Activated CD4-positive, CD25-positive, alpha-beta regulatory T cell treated with anti-CD3 and anti-CD28 coated beads, Interleukin-2, amount 50 U/mL, for 72 hours (primary cell): ENCODE data around the gene PRAF2.

Source experiments
- DNase-seq: peaks from one replicate; pipeline ENCODE4 v3.0.0; 2021

Gene PRAF2

DNA sequence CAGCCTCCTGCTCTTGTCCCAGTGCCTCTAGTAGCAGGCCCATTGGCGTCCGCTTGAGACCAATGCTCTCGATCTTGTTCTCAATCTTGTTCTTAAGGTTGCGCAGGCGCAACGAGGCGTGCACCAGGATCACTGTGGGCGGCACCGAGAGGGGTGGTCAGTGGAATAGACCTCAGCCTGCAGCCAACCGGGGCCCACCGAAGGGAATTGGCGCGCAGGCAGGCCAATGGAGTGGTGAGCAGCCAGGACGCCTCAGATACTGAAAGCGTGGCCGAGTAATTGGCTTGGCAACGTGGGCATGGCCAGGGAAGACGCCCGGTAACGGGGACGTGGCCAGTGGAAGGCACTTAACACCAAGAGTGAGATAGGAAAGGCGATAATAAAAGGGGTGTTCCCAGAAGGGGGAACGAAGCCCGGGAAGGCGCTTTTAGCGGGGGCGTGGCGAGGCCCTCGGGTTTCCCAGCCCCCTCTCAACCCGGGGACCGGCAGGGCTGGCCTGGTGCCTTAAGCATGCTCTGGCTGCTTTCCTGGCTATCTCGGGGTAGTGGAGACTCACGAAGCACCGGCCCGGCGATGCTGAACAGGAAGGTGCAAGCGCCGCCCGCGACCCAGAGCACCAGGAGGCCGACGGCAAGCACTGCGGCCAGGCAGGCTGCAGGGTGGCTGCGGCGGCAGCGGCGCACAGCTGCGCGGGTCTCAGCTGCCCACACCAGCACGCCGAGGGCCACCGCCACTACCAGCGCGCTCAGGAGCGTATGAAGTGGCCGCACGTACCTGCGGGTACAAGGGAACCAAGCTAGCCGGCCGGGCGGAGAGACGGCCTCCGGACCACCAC, 1.7 kb downstream of the PRAF2 start:
- DNase-seq = no peak

GRCh38 chrX:49070988-49071387, 2.8 kb downstream of the PRAF2 start:
- no peak for DNase-seq

DNA sequence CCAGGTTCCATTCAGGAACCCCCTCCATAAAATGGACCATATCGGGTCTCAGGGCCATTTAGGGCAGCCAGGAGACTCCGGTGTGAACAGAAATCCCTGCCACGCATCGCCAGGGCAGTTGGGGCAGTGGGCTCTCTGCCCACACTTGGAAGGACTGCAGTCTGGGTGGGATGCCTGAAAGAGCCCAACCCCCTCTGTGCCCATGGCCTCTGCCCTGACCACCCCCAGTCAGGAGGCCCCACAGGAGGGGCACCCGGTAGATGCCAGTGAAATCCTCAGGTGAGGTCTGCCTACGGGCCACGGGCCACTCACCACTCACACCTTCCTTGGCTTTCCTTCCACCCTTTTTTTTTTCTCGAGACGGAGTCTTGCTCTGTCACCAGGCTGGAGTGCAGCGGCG, 4.8 kb downstream of the PRAF2 start:
- DNase-seq = no peak

DNA sequence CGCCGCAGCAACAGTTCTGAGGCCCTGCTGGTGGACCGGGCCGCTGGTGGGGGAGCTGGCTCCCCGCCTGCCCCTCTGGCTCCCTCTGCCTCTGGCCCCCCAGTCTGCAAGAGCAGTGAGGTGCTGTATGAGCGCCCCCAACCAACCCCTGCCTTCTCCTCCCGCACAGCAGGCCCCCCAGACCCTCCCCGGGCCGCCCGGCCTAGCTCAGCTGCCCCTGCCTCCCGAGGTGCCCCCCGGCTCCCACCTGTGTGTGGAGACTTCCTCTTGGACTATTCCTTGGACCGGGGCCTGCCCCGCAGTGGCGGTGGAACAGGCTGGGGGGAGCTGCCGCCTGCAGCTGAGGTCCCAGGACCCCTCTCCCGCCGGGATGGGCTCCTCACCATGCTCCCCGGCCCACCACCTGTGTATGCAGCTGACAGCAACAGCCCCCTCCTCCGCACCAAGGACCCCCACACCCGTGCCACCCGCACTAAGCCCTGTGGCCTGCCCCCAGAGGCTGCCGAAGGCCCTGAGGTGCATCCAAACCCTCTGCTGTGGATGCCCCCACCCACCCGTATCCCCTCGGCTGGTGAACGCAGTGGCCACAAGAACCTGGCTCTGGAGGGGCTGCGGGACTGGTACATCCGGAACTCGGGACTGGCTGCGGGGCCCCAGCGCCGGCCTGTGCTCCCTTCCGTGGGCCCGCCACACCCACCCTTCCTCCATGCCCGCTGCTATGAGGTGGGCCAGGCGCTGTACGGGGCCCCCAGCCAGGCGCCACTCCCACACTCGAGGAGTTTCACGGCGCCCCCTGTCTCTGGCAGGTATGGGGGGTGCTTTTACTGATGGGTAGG, 6.3 kb downstream of the PRAF2 start:
- no peak for DNase-seq

- no peak for DNase-seq
Measured at GRCh38 chrX:49066690-49067089, 7.1 kb downstream of the PRAF2 start.

DNA sequence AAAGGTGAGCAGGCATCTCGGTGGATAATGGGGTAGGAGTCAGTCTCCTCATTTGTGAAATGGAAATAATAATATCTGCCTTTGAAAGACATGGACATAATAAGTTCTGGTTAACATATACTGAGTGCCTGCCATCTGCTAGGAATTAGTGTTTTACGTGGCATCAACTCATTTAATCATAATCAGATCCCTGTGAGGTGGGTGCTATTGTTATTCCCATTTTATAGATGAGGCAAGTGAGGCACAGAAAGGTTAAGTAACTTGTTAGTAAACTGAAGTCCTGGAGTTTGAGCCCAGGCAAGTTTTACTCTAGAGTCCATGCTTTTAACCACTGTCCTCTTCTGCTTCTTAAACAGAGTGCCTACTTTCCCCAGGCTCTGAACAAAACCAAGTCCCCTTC, 7.5 kb downstream of the PRAF2 start:
- no peak for DNase-seq

DNA sequence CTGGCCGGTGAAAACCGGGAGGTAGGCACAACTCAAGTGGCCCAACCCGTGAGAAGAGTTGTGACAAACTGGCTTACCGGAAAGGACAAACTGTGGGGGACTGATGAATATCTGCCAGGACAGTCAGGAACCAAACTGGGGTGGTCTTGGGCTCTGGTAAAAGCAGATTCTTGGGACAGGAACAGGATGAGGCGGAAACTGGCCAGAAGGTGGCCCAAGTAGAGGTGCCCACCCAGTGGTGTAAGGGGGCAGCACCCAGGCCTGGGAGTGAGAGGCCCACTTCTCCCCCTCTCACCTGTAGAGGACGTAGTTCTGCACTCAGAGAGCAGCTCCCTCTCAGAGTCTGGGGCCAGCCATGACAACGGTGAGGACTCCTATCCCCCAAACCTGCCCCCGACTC, 9.1 kb downstream of the PRAF2 start:
- DNase-seq = no peak

DNA sequence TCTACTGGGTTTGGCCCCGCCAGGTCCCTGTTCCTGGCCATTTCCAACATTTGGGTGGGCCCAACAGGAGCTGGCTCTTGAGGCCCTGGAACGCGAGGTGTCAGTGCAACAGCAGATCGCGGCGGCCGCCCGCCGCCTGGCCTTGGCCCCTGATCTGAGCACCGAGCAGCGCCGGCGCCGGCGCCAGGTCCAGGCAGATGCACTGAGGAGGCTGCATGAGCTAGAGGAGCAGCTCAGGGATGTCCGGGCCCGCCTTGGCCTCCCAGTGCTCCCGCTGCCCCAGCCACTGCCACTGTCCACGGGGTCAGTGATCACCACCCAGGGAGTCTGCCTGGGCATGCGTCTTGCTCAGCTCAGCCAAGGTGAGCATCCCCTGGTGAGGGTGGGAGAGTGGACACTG, 9.5 kb downstream of the PRAF2 start:
- no peak for DNase-seq

- DNase-seq = no peak
Measured at GRCh38 chrX:49063715-49064114, 10.1 kb downstream of the PRAF2 start.

- DNase-seq = no peak
Measured at GRCh38 chrX:49061916-49062315, 11.9 kb downstream of the PRAF2 start.

- no peak for DNase-seq
Measured at GRCh38 chrX:49061490-49061889, 12.3 kb downstream of the PRAF2 start.

DNA sequence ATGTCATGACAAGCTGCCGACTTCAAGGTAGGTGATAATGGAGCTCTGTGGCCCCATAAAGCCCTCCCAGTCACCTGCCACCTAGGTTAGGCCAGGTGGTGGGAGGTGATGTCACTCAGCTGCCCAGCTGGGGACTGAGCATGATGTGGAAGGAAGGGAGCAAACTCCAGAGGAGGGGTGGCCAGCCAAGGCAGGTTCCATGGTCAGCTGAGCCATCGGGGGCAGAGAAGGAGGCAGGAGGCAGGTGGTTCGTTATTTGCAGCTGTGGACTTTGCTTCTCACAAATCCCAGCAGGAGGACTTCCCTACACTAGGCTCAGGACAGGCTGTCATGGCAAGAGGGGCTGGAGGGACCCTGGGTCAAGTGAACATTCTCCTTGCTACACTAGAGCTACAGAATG, 12.9 kb downstream of the PRAF2 start:
- no peak for DNase-seq

GRCh38 chrX:49059681-49060085, 14.1 kb downstream of the PRAF2 start:
- no peak for DNase-seq

DNA sequence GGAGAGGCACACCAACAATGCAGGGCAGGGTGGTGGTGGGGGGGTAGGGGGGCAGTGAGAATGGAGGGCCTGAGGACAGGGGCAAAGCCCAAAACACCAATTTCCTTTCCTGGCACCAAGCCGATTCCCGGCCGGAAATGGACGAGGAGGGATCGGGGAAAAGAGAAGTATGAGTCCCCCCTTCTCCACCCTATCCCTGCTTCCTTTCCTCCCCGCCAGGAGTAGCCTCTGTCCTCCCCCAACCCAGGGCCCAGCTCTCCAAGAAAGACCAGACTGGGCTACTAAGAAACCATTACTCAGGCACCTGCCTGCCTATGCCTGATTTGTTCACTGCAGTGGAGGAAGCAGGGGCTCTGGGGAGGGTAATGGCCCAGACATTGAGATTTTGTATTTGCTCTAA, 14.6 kb downstream of the PRAF2 start:
- DNase-seq = no peak

DNA sequence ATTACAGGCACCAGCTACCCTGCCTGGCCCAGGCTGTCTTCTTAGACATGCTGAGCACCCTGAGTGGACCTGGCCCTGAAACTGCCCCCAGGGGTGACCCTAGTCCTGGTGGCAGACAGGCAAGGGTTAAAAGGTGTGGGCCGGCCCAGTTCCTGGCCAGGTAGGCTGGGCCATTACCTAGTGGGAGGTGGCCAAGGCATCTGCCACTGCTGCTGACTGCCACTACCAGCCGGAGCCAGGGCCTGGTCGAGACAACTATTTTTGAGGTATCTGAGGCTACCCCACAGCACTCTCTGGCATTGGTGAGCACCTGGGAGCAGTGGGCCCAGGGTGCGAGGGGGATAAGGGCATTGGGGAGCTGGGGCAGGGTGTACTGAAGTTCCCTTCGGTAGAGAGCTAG, 15.0 kb downstream of the PRAF2 start, which contains the start of gene CCDC120:
Gene CCDC120, plus strand, starts transcription at position 206 of the 400 bp plus-strand sequence. CDS start 3,043 bp downstream, outside the sequence.
- no peak for DNase-seq

- DNase-seq = no peak
Measured at GRCh38 chrX:49054073-49054762, 19.6 kb downstream of the PRAF2 start.

DNA sequence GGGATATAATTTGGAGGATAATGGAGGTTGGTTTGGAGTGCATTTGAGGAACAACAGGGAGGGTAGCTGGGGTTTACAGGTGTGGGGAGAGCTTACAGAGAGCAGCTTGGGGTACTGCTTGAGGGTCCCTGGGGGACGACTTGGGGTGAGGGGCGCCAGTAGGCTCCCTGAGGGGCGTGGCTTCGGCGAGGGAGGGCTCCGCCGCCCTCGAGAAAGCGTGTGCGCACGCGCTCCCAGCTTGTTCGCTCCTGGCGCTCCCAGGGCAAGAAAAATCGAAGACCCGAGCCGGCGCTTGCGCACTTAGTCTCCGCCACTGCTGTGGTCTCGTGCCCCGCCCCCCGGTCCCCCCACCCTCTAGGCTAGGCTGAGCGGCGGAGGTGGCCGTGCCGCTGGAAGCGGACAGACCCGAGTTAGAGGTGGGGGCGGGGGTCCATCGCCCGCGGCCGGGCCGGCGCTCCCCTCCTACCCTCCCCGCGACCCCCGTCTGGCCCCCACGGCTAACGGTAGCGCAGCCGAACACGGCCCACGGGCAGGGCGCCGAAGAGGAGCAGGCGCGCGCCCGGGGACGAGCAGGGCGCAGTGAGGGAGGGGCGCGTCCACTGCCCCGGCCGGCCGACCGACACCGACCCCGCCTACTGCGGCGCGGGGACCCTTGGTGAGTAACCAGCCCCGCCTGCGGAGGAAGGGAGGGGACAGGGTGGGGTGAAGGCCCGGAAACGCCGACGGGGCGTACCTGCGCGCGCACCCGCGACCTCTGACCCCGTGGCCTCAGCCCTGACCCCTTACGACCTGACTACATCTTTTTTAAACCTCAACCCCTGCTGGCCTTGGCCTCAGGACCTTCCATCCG, 20.4 kb downstream of the PRAF2 start:
- DNase-seq = peak; percentile 80

DNA sequence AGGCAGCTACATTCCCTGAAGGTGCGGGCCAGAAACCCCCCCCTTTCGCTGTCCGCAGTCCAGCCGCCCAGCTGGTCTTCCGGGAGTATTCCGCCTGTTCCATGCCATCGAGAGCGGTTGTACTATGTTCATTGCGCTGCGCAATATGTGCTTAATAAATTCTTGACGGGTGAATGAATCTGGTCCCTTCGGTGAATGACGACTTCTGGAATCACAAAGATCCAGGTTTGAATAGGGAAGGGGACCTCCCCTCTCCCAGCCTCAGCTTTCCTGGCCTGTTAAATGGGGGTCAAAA, 29.9 kb downstream of the PRAF2 start:
- no peak for DNase-seq

- peak; percentile 89 for DNase-seq
Measured at GRCh38 chrX:49043220-49043986, 30.4 kb downstream of the PRAF2 start, which contains the start of gene TFE3. TSS of gene TFE3 (minus strand) at chrX:49043357. CDS start at chrX:49043226, 131 bp downstream.

DNA sequence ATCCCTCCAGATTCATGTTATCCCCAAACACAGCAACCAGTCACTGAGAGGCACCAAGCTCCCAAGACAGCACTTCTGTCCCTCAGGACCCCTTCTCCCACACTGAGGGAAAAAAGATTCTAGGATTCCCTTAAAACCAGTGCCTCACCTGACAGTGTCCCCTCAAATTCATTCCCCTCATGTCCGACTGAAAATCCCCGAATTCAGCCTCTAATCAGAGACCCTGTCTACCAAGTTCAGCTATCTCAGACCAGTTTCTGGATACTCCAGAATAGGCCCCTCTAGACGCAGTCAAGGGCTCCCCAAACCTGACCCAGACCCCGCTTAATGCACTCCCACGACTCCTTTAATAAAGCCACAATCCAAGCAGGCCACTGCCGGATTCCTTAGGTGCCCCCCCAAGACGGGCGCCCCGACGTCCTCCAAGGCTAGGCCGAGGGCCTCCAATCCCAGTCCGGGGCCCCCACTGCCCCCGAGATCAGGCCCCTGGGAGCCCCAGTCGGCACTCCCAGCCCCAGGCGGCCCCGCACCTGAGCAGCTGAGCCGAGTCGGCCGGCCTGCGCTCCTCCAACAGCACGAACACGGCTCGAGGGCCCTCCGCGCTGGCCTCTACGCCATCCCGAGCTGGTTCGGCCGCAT, 31.1 kb downstream of the PRAF2 start:
- no peak for DNase-seq
